HG02885 (cell line): ENCODE data around the gene CDIP1.

ENCODE experiments used
- ATAC-seq: cut with Tn5 transposase; IDR thresholded peaks from one replicate; pipeline ENCODE4 v1.9.1; 2021; ENCODE audit warnings: mild to moderate bottlenecking; ENCODE audit not compliant: unreplicated experiment, poor library complexity

Gene CDIP1

GRCh38 chr16:4544473-4544872 is 5.9 kb upstream of the CDIP1 start:
- ATAC-seq = no peak

- no peak for ATAC-seq
Measured at GRCh38 chr16:4539716-4540284, 1.2 kb upstream of the CDIP1 start.

GRCh38 chr16:4537376-4538343 is 913 bp downstream of the CDIP1 start:
- peak; percentile 25 for ATAC-seq

- no peak for ATAC-seq
Measured at GRCh38 chr16:4536391-4537106, 2.0 kb downstream of the CDIP1 start.

- no peak for ATAC-seq
Measured at GRCh38 chr16:4535627-4536108, 2.9 kb downstream of the CDIP1 start.

GRCh38 chr16:4534151-4534790 is 4.3 kb downstream of the CDIP1 start:
- no peak for ATAC-seq

GRCh38 chr16:4533490-4533889 is 5.1 kb downstream of the CDIP1 start:
- no peak for ATAC-seq

GRCh38 chr16:4532238-4532637 is 6.3 kb downstream of the CDIP1 start:
- ATAC-seq = no peak

- no peak for ATAC-seq
Measured at GRCh38 chr16:4531811-4532210, 6.8 kb downstream of the CDIP1 start.

- ATAC-seq = no peak
Measured at GRCh38 chr16:4529085-4530060, 9.2 kb downstream of the CDIP1 start.

- no peak for ATAC-seq
Measured at GRCh38 chr16:4525634-4526277, 12.8 kb downstream of the CDIP1 start.

GRCh38 chr16:4525069-4525468 is 13.5 kb downstream of the CDIP1 start:
- no peak for ATAC-seq

- ATAC-seq = no peak
Measured at GRCh38 chr16:4524571-4524970, 14.0 kb downstream of the CDIP1 start.

- ATAC-seq = no peak
Measured at GRCh38 chr16:4523686-4524085, 14.9 kb downstream of the CDIP1 start.

GRCh38 chr16:4522051-4522581 is 16.5 kb downstream of the CDIP1 start:
- ATAC-seq = no peak

- no peak for ATAC-seq
Measured at GRCh38 chr16:4520913-4521312, 17.7 kb downstream of the CDIP1 start.

GRCh38 chr16:4519274-4520058 is 19.1 kb downstream of the CDIP1 start:
- no peak for ATAC-seq
